GM18502 (cell line): ENCODE results near the gene SLC25A6.
"Not testable (repeated sequence)": the region's sequence is repeated elsewhere in the genome, so short reads cannot be mapped to it uniquely, and the experiment has no call there.

ENCODE experiments used
- ATAC-seq: cut with Tn5 transposase; IDR thresholded peaks from one replicate; pipeline ENCODE4 v1.9.1; 2021; ENCODE audit warnings: mild to moderate bottlenecking; ENCODE audit not compliant: unreplicated experiment, poor library complexity

The SLC25A6 gene

GRCh38 chrX:1416965-1417760 is 25.2 kb upstream of the SLC25A6 start:
- ATAC-seq: no peak

- no peak for ATAC-seq
Measured at GRCh38 chrX:1416327-1416784, 24.4 kb upstream of the SLC25A6 start.

- ATAC-seq: no peak
Measured at GRCh38 chrX:1412551-1413161, 20.7 kb upstream of the SLC25A6 start.

- ATAC-seq: no peak
Measured at GRCh38 chrX:1411326-1411725, 19.4 kb upstream of the SLC25A6 start.

- no peak for ATAC-seq
Measured at GRCh38 chrX:1407035-1407434, 15.1 kb upstream of the SLC25A6 start.

- ATAC-seq: not testable (repeated sequence)
Measured at GRCh38 chrX:1405769-1406168, 13.9 kb upstream of the SLC25A6 start.

- not testable (repeated sequence) for ATAC-seq
Measured at GRCh38 chrX:1403867-1404266, 12.0 kb upstream of the SLC25A6 start.

GRCh38 chrX:1403228-1403627 is 11.3 kb upstream of the SLC25A6 start:
- ATAC-seq: no peak

- no peak for ATAC-seq
Measured at GRCh38 chrX:1401611-1402430, 9.9 kb upstream of the SLC25A6 start.

- no peak for ATAC-seq
Measured at GRCh38 chrX:1400742-1401471, 9.0 kb upstream of the SLC25A6 start.

- no peak for ATAC-seq
Measured at GRCh38 chrX:1400049-1400448, 8.1 kb upstream of the SLC25A6 start.

GRCh38 chrX:1398431-1399340 is 6.8 kb upstream of the SLC25A6 start:
- ATAC-seq: no peak

- ATAC-seq: no peak
Measured at GRCh38 chrX:1397441-1398270, 5.7 kb upstream of the SLC25A6 start.

GRCh38 chrX:1397001-1397400 is 5.1 kb upstream of the SLC25A6 start:
- ATAC-seq: no peak

- no peak for ATAC-seq
Measured at GRCh38 chrX:1395646-1396216, 3.8 kb upstream of the SLC25A6 start.

GRCh38 chrX:1394731-1395501 is 3.0 kb upstream of the SLC25A6 start:
- ATAC-seq: no peak

- no peak for ATAC-seq
Measured at GRCh38 chrX:1393871-1394615, 2.1 kb upstream of the SLC25A6 start.
